HepG2 (cell line): Measurements from ENCODE around the gene RIMS3. TPM values are rescaled to one million over a fixed set of nuclear protein-coding genes. Genes with fewer than 3 reads are reported as not detected.

Experiments
- ATAC-seq: fragments of 200-7000 bp; cut with Tn5 transposase; 3 replicates; pipeline ENCODE4 v1.9.1; 2020; ENCODE audit warnings: mild to moderate bottlenecking, moderate library complexity
- BruUV-seq: library from RNA; stranded (reverse); fragments of 400-500 nt; replicated peaks from 2 replicates; lab custom pipeline; 2021; lab: Mats Ljungman, UMichigan
- CTCF ChIA-PET: fragments of 300-600 bp; formaldehyde crosslinking; extraction: SDS; loops from one replicate; lab custom pipeline; 2021; ENCODE audit warnings: low total read pairs, inconsistent platforms, low intra/inter-chr PET ratio; lab: Yijun Ruan, JAX
- POLR2A ChIA-PET: fragments of 350-600 bp; sonication (Branson Sonifier 250); formaldehyde crosslinking; loops from one replicate; lab custom pipeline; 2020; ENCODE audit warnings: antibody characterized with exemption, inconsistent platforms; lab: Yijun Ruan, JAX
- DNase-seq: peaks from one replicate; pipeline ENCODE4 v3.0.0-alpha.2; 2015; ENCODE audit warnings: low spot score
- FAIRE-seq: peaks from 3 replicates; lab custom pipeline; 2011; peaks lifted over from hg19 to GRCh38; lab: Jason Lieb, UNC
- H2AFZ ChIP-seq: one replicate; pipeline ENCODE4 v1.6.1; 2011; ENCODE audit warnings: low read length, inconsistent platforms
- H3K27ac ChIP-seq: fragments of 300-600 bp; 3 replicates; pipeline ENCODE4 v1.8.0; 2011; ENCODE audit warnings: mixed run types, mild to moderate bottlenecking, mixed read lengths, low read length, inconsistent platforms; ENCODE audit not compliant: insufficient read depth; ENCODE audit errors: extremely low read length
- H3K27me3 ChIP-seq, 2 experiments: fragments of 200-600 bp in 1 of 2; 2 replicates in 1 of 2; 3 replicates in 1 of 2; pipeline versions ENCODE4 v1.6.0 to v1.8.0; 2011; ENCODE audit warnings: low read length in 2 of 2, mild to moderate bottlenecking in 2 of 2, moderate library complexity in 2 of 2, inconsistent platforms in 1 of 2; ENCODE audit not compliant: insufficient read depth in 2 of 2, control insufficient read depth in 1 of 2
- H3K36me3 ChIP-seq, 2 experiments: fragments of 200-600 bp in 1 of 2; replicated peaks in 1 of 2; 2 replicates in 1 of 2; 3 replicates in 1 of 2; pipeline versions ENCODE4 v1.5.1 to v1.8.0; 2011; ENCODE audit warnings: low read length in 2 of 2, inconsistent platforms in 1 of 2; ENCODE audit not compliant: insufficient read depth in 2 of 2, control insufficient read depth in 1 of 2
- H3K4me1 ChIP-seq: 2 replicates; pipeline ENCODE4 v1.5.1; 2012; ENCODE audit warnings: low read length, inconsistent platforms; ENCODE audit not compliant: insufficient read depth
- H3K4me2 ChIP-seq: 2 replicates; pipeline ENCODE4 v1.6.0; 2011; ENCODE audit warnings: low read depth, low read length, inconsistent platforms
- H3K4me3 ChIP-seq, 3 experiments: fragments of 200-600 bp in 1 of 3; sonication (generic), shearing (Covaris generic) in 1 of 3; replicated peaks in 1 of 3; 2 replicates each; pipeline ENCODE4 v1.5.1; 2011 to 2016; ENCODE audit warnings: low read length in 3 of 3, inconsistent platforms in 2 of 3, low read depth in 2 of 3, mild to moderate bottlenecking in 2 of 3, control low read depth in 1 of 3, mixed read lengths in 1 of 3; ENCODE audit not compliant: insufficient read depth in 1 of 3
- H3K79me2 ChIP-seq: one replicate; pipeline ENCODE4 v1.6.1; 2011; ENCODE audit warnings: low read length, inconsistent platforms; ENCODE audit not compliant: insufficient read depth
- H3K9ac ChIP-seq: 2 replicates; pipeline ENCODE4 v1.6.0; 2011; ENCODE audit warnings: mild to moderate bottlenecking, low read depth, low read length, inconsistent platforms; ENCODE audit not compliant: insufficient read depth
- H3K9me3 ChIP-seq: 2 replicates; pipeline ENCODE4 v1.5.1; 2012; ENCODE audit warnings: mild to moderate bottlenecking, low read length
- H4K20me1 ChIP-seq: 2 replicates; pipeline ENCODE4 v1.6.0; 2011; ENCODE audit warnings: inconsistent platforms, mild to moderate bottlenecking, low read length, moderate library complexity; ENCODE audit not compliant: insufficient read depth
- BRCA1 ChIP-seq: sonication (generic); formaldehyde crosslinking; IDR thresholded peaks from 2 replicates; pipeline ENCODE4 v1.4.0; 2020; ENCODE audit warnings: missing genetic modification reagents
- CTCF ChIP-seq: sonication (generic); formaldehyde crosslinking; IDR thresholded peaks from 2 replicates; pipeline ENCODE4 v1.5.0; 2020; ENCODE audit warnings: mild to moderate bottlenecking, missing genetic modification reagents, moderate library complexity
- MIER3 ChIP-seq: IDR thresholded peaks from 2 replicates; pipeline ENCODE4 v1.6.1; 2016; ENCODE audit warnings: missing compliant biosample characterization, borderline replicate concordance
- RAD21 ChIP-seq: fragments of 450-650 bp; formaldehyde crosslinking; IDR thresholded peaks from 2 replicates; pipeline ENCODE4 v1.5.0; 2020; ENCODE audit warnings: mild to moderate bottlenecking
- SKI ChIP-seq: fragments of 450-650 bp; IDR thresholded peaks from one replicate; pipeline ENCODE4 v1.6.1; 2018; ENCODE audit warnings: mild to moderate bottlenecking; ENCODE audit not compliant: partially characterized antibody
- STAG1 ChIP-seq: sonication (generic); formaldehyde crosslinking; IDR thresholded peaks from 2 replicates; pipeline ENCODE4 v1.4.0; 2020; ENCODE audit warnings: missing genetic modification reagents
- TEF ChIP-seq: sonication (generic); formaldehyde crosslinking; IDR thresholded peaks from 2 replicates; pipeline ENCODE4 v1.5.0; 2020; ENCODE audit warnings: missing genetic modification reagents
- ZFP1 ChIP-seq: IDR thresholded peaks from 2 replicates; pipeline ENCODE4 v1.6.1; 2016
- ZNF776 ChIP-seq: sonication (generic); formaldehyde crosslinking; IDR thresholded peaks from 2 replicates; pipeline ENCODE4 v1.4.0; 2020; ENCODE audit warnings: mild to moderate bottlenecking, missing genetic modification reagents
- WGBS: methylation state at CpG from one replicate; pipeline ENCODE4 v1.1.6; 2017; ENCODE audit warnings: low lambda C conversion rate; 5-methylcytosine and 5-hydroxymethylcytosine counted together
- in situ Hi-C: cut with HindIII; loops from 2 replicates; pipeline ENCODE4 v1.10.0; 2017; ENCODE audit warnings: low pct_unique_long_range_greater_than_20kb; ENCODE audit not compliant: extremely low pct_ligation_motif_present
- intact Hi-C: fragments of 100-400 bp; cut with micrococcal nuclease; formaldehyde crosslinking; loops from one replicate; pipeline ENCODE4 v1.10.0; 2022; ENCODE audit not compliant: unreplicated experiment
- polyA plus RNA-seq, 8 experiments: library from polyadenylated mRNA; depleted of rRNA in 3 of 8; stranded (reverse) in 7 of 8; unstranded in 1 of 8; fragments of >200 nt; fragmentation: Illumina TruSeq in 4 of 8; extraction: Trizol in 4 of 8; gene quantifications; 2 replicates each; pipeline versions ENCODE4 v1.2.1 to v1.2.3, GENCODE V29; 2011 to 2016; ENCODE audit warnings: low read depth in 4 of 8, missing spikeins in 1 of 8, mixed read lengths in 1 of 8; ENCODE audit not compliant: insufficient read depth in 1 of 8
- total RNA-seq, 5 experiments: library from RNA; depleted of rRNA; stranded (reverse); fragments of >200 nt; fragmentation: Illumina TruSeq; extraction: Trizol; gene quantifications; 2 replicates each; pipeline ENCODE4 v1.2.3, GENCODE V29; 2016; ENCODE audit warnings: low read depth in 1 of 5

The RIMS3 gene
- total and polyA plus RNA-seq, 2 of the 13 experiments (the other 11 are each of a cell fraction or from before 2014, with no cell fraction given) = 2.1 to 5.4 TPM

GRCh38 chr1:40651138-40651857 is 14.2 kb downstream of the RIMS3 start:
- no peaks in the 10 kb centered on the region for H3K36me3 ChIP-seq
- H3K9ac ChIP-seq = no peak overlapping the region
- no peak overlapping the region for H3K27ac ChIP-seq
- no peaks in the 10 kb centered on the region for H3K9me3 ChIP-seq
- H2AFZ ChIP-seq = no peak overlapping the region
- no peaks in the 10 kb centered on the region for H4K20me1 ChIP-seq
- H3K4me3 ChIP-seq = no peak overlapping the region
- TF ChIP-seq MIER3 (CRISPR knock-in tag) = no peak
- TF ChIP-seq ZNF776 (CRISPR knock-in tag) = no peak
- TF ChIP-seq TEF (CRISPR knock-in tag) = no peak
- TF ChIP-seq SKI = no peak
- no peak for TF ChIP-seq ZFP1 (CRISPR knock-in tag)
- no peak for ATAC-seq
- WGBS = 76% methylated on average over 17 of the region's 17 CpGs
- no peak overlapping the region for H3K4me2 ChIP-seq
- CTCF ChIA-PET = no interaction called here
- H3K27me3 ChIP-seq = no peaks in the 10 kb centered on the region
- in situ Hi-C loops (no loop called here), intact Hi-C loops (no loop called here)
- DNase-seq = no peak
- BruUV-seq = no TSS peak
- H3K79me2 ChIP-seq = no peaks in the 10 kb centered on the region
- POLR2A ChIA-PET = no interaction called here
- peaks cover 11% of the 10 kb centered on the region for H3K4me1 ChIP-seq
- FAIRE-seq = no peak

GRCh38 chr1:40650075-40650474 is 15.4 kb downstream of the RIMS3 start:
- in situ Hi-C loops = no loop called here
- Histone ChIP-seq H3K4me2 (no peak overlapping the region), H3K27ac (no peak overlapping the region), H2AFZ (no peak overlapping the region), H3K9ac (no peak overlapping the region), H3K79me2 (no peaks in the 10 kb centered on the region), H3K4me3 (no peak overlapping the region), H3K27me3 (no peaks in the 10 kb centered on the region)
- DNase-seq (peak; percentile 18), ATAC-seq (peak; percentile 82)
- CTCF ChIA-PET = no interaction called here
- 0% methylated on average over 1 of the region's 4 CpGs for WGBS
- no TSS peak for BruUV-seq
- intact Hi-C loops = no loop called here
- TF ChIP-seq CTCF (peak; percentile 69), RAD21 (CRISPR knock-in tag) (peak; percentile 44; the same call in 1 of the 2 replicates), BRCA1 (no peak), STAG1 (CRISPR knock-in tag) (peak; percentile 49)
- TF ChIP-seq, all 625 proteins: peak for 3
- POLR2A ChIA-PET = no interaction called here
- no peaks in the 10 kb centered on the region for H3K9me3 ChIP-seq
- FAIRE-seq = no peak
- H3K36me3 ChIP-seq = no peaks in the 10 kb centered on the region
- no peaks in the 10 kb centered on the region for H4K20me1 ChIP-seq
- H3K4me1 ChIP-seq = peaks cover 16% of the 10 kb centered on the region
